PFSK-1 (cell line): ENCODE data around the gene MEIG1.

Experiments used
- POLR2AphosphoS5 ChIP-seq: IDR thresholded peaks from 2 replicates; pipeline ENCODE4 v1.6.1; 2012; ENCODE audit warnings: low read depth, mild to moderate bottlenecking, control low read depth, low read length, moderate library complexity
- SIN3A ChIP-seq: IDR thresholded peaks from 2 replicates; pipeline ENCODE4 v1.6.1; 2012; ENCODE audit warnings: mild to moderate bottlenecking, low read length, moderate library complexity, borderline replicate concordance; ENCODE audit not compliant: insufficient read depth
- TAF1 ChIP-seq: IDR thresholded peaks from 2 replicates; pipeline ENCODE4 v1.6.1; 2012; ENCODE audit warnings: low read length, control low read depth, borderline replicate concordance; ENCODE audit not compliant: insufficient read depth

- TF ChIP-seq POLR2AphosphoS5: no peak
- no peak for TF ChIP-seq TAF1
- TF ChIP-seq SIN3A: no peak
Measured at GRCh38 chr10:14953424-14954000, 5.7 kb upstream of the MEIG1 start.
